GM23338 (cell line): ENCODE data around the gene COPS2. TPM values are rescaled to one million over a fixed set of nuclear protein-coding genes. Genes with fewer than 3 reads are reported as not detected.
A peak's percentile ranks its signal among the peaks of the same experiment; 100 is the strongest.

Experiments used
- ATAC-seq: fragments of 200-7000 bp; cut with Tn5 transposase; 3 replicates; pipeline ENCODE4 v1.9.1; 2020
- DNase-seq: peaks from one replicate; pipeline ENCODE4 v3.0.0-alpha.2; 2015; ENCODE audit warnings: low spot score
- H2AFZ ChIP-seq: fragments of 200-600 bp; sonication (generic); 2 replicates; pipeline ENCODE4 v1.8.0; 2016; ENCODE audit warnings: antibody characterized with exemption, mild to moderate bottlenecking, moderate library complexity
- H3F3A ChIP-seq: fragments of 200-600 bp; sonication (generic); replicated peaks from 2 replicates; pipeline ENCODE4 v1.8.0; 2017; ENCODE audit warnings: antibody characterized with exemption, mixed run types, low read depth
- H3K27ac ChIP-seq: fragments of 200-600 bp; sonication (generic); 2 replicates; pipeline ENCODE4 v1.6.1; 2016; ENCODE audit warnings: low read depth
- H3K27me3 ChIP-seq: fragments of 200-600 bp; sonication (generic); 2 replicates; pipeline ENCODE4 v1.8.0; 2016; ENCODE audit warnings: mild to moderate bottlenecking, mixed run types, moderate library complexity; ENCODE audit not compliant: insufficient read depth
- H3K36me3 ChIP-seq: fragments of 200-600 bp; sonication (generic); 2 replicates; pipeline ENCODE4 v1.8.0; 2016; ENCODE audit warnings: mild to moderate bottlenecking; ENCODE audit not compliant: insufficient read depth
- H3K4me1 ChIP-seq: fragments of 200-600 bp; sonication (generic); 2 replicates; pipeline ENCODE4 v1.8.0; 2016; ENCODE audit warnings: mild to moderate bottlenecking, moderate library complexity; ENCODE audit not compliant: insufficient read depth
- H3K4me2 ChIP-seq: fragments of 200-600 bp; sonication (generic); 2 replicates; pipeline ENCODE4 v1.7.1; 2017; ENCODE audit warnings: mixed run types
- H3K4me3 ChIP-seq: fragments of 200-600 bp; sonication (generic); 2 replicates; pipeline ENCODE4 v1.6.1; 2016; ENCODE audit warnings: mixed run types
- H3K79me2 ChIP-seq: fragments of 200-600 bp; sonication (generic); replicated peaks from 2 replicates; pipeline ENCODE4 v1.8.0; 2017; ENCODE audit warnings: mild to moderate bottlenecking; ENCODE audit not compliant: insufficient read depth
- H3K9me2 ChIP-seq: fragments of 200-600 bp; sonication (generic); 2 replicates; pipeline ENCODE4 v1.8.0; 2017; ENCODE audit not compliant: insufficient read depth
- H4K20me1 ChIP-seq: fragments of 200-600 bp; sonication (generic); replicated peaks from 2 replicates; pipeline ENCODE4 v1.8.0; 2017; ENCODE audit warnings: mild to moderate bottlenecking; ENCODE audit not compliant: insufficient read depth
- H3K27ac Mint-ChIP-seq: 2 replicates; pipeline ENCODE4 v1.8.0; 2020; ENCODE audit warnings: inconsistent platforms, mild to moderate bottlenecking, moderate library complexity, mixed read lengths
- H3K27me3 Mint-ChIP-seq: 3 replicates; pipeline ENCODE4 v1.8.0; 2022; ENCODE audit warnings: low read depth, mild to moderate bottlenecking, moderate library complexity, mixed read lengths, inconsistent platforms; ENCODE audit not compliant: insufficient read depth, poor library complexity
- H3K36me3 Mint-ChIP-seq: 3 replicates; pipeline ENCODE4 v1.8.0; 2021; ENCODE audit warnings: low read depth, mild to moderate bottlenecking, inconsistent platforms, moderate library complexity, mixed read lengths
- H3K4me1 Mint-ChIP-seq: 3 replicates; pipeline ENCODE4 v1.8.0; 2020; ENCODE audit warnings: mild to moderate bottlenecking, inconsistent platforms, mixed read lengths
- H3K4me3 Mint-ChIP-seq: 3 replicates; pipeline ENCODE4 v1.8.0; 2021; ENCODE audit warnings: moderate library complexity, mild to moderate bottlenecking, inconsistent platforms, mixed read lengths
- H3K9me3 Mint-ChIP-seq: 3 replicates; pipeline ENCODE4 v1.8.0; 2020; ENCODE audit warnings: moderate library complexity, mild to moderate bottlenecking, inconsistent platforms, mixed read lengths
- CREB1 ChIP-seq: fragments of 250-450 bp; sonication (Bioruptor Pico); IDR thresholded peaks from 2 replicates; pipeline ENCODE4 v1.5.0; 2020; ENCODE audit warnings: low read depth, mild to moderate bottlenecking, moderate library complexity
- EZH2 ChIP-seq: fragments of 200-600 bp; sonication (generic); IDR thresholded peaks from one replicate; pipeline ENCODE4 v1.8.0; 2017; ENCODE audit warnings: antibody characterized with exemption, mild to moderate bottlenecking, low read depth; ENCODE audit not compliant: unreplicated experiment
- EZH2phosphoT487 ChIP-seq: fragments of 200-600 bp; sonication (generic); IDR thresholded peaks from one replicate; pipeline ENCODE4 v1.8.1; 2018; ENCODE audit warnings: antibody characterized with exemption; ENCODE audit not compliant: unreplicated experiment
- NANOG ChIP-seq: IDR thresholded peaks from 2 replicates; pipeline ENCODE4 v1.6.1; 2016; ENCODE audit warnings: antibody characterized with exemption, borderline replicate concordance
- POLR2AphosphoS5 ChIP-seq: IDR thresholded peaks from 2 replicates; pipeline ENCODE4 v1.6.1; 2016; ENCODE audit warnings: antibody characterized with exemption, low read depth
- STAT1 ChIP-seq: IDR thresholded peaks from one replicate; pipeline ENCODE4 v1.6.1; 2016; ENCODE audit warnings: antibody characterized with exemption; ENCODE audit not compliant: unreplicated experiment
- ZNF114 ChIP-seq: fragments of 250-450 bp; sonication (Bioruptor Pico); IDR thresholded peaks from 2 replicates; pipeline ENCODE4 v1.5.0; 2020; ENCODE audit warnings: mild to moderate bottlenecking, moderate library complexity
- ZNF331 ChIP-seq: fragments of 250-450 bp; sonication (Bioruptor Pico); IDR thresholded peaks from 2 replicates; pipeline ENCODE4 v1.5.0; 2020; ENCODE audit warnings: low read depth, mild to moderate bottlenecking, moderate library complexity
- polyA plus RNA-seq: library from polyadenylated mRNA; unstranded; fragments of >200 nt; fragmentation: Nextera tagmentation; extraction: Ambion mirVana; gene quantifications from 2 replicates; pipeline ENCODE4 v1.2.1, GENCODE V29; 2016
- total RNA-seq: library from RNA; depleted of rRNA; stranded (reverse); fragments of >200 nt; shearing (Covaris generic); gene quantifications from 2 replicates; pipeline ENCODE4 v1.2.3, GENCODE V29; 2014
- TF ChIP-seq, protein P1 (sequence below): IDR thresholded peaks from one replicate; pipeline ENCODE4 v1.6.1; 2018; ENCODE audit warnings: antibody characterized with exemption; ENCODE audit not compliant: unreplicated experiment
- TF ChIP-seq, protein P2 (sequence below): fragments of 250-450 bp; sonication (Bioruptor Pico); IDR thresholded peaks from 2 replicates; pipeline ENCODE4 v1.5.0; 2020; ENCODE audit warnings: mild to moderate bottlenecking, moderate library complexity
- TF ChIP-seq, protein P3 (sequence below), 2 experiments: fragments of 200-600 bp in 1 of 2; sonication (generic) in 1 of 2; conservative IDR thresholded peaks; 2 replicates each; pipeline versions ENCODE4 v1.5.1 to v1.6.1; 2016 to 2017; ENCODE audit warnings: antibody characterized with exemption in 2 of 2, low read depth in 2 of 2, mild to moderate bottlenecking in 2 of 2, moderate library complexity in 1 of 2
- TF ChIP-seq, protein P4 (sequence below): IDR thresholded peaks from 2 replicates; pipeline ENCODE4 v1.6.1; 2016; ENCODE audit warnings: antibody characterized with exemption

COPS2 gene
- total and polyA plus RNA-seq, 2 experiments from 2014 or later: 38.7 to 67.3 TPM

DNA sequence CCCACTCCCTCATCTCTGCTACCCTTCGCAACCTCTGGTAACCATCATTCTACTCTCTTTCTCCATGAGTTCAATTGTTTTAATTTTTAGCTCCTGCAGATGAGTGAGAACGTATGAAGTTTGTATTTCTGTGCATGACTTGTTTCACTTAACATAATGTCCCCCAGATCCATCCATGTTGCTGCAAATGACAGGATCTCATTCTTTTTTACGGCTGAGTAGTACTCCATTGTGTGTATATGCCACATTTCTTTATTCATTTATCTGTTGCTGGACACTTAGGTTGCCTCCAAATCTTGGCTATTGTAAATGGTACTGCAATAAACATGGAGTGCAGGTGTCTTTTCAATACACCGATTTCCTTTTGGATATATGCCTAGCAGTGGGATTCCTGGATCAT lies 26.7 kb upstream of the COPS2 start (continued):
- TF ChIP-seq POLR2AphosphoS5 (no peak), ZNF331 (CRISPR knock-in tag) (no peak), EZH2phosphoT487 (no peak)

DNA sequence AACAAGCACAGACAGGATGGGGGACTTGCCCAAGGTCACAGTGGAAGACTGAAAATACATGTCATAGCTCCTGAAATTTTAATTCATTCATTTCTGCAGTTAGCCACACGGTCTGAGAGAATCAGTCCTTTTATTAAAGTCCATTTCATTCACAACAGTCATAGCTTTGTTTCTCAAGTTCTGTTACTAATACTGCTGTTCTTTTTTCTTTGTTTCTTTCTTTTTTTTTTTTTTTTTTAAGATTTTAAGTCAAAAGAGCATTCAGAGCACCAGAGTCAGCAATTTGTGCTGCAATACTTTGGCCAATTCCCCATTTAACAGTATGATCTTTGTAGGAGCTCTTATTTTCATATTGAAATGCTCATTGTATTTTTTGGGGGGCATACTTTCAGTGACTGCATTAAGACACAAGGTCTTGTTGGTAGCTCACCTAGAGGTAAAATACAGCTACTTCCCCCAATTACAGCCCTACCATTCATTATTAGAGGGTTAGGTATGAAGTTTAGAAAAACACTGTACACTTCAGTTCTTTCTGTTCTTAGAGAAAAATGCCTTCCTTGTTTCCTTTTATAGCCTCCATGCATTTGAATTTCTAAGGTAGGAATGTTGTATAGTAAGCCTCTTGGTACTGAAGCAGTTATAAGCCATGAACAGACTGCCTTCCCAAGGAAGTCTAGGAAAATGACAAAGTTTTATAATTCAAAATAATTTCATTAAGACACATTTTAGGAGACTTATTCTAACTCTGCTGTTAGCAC lies 24.2 kb upstream of the COPS2 start:
- H3K27me3 Mint-ChIP-seq: no peaks in the 10 kb centered on the region
- Histone ChIP-seq H3K4me1 (peaks cover 18% of the 10 kb centered on the region), H3K27me3 (no peaks in the 10 kb centered on the region), H3K36me3 (no peaks in the 10 kb centered on the region), H3K4me3 (no peak overlapping the region), H3K27ac (no peak overlapping the region), H3K4me2 (peak overlapping the region; percentile 33), H3K9me2 (no peaks in the 10 kb centered on the region), H4K20me1 (no peaks in the 10 kb centered on the region), H3K79me2 (peaks cover 5% of the 10 kb centered on the region; the same call in 1 of the 2 replicates), H2AFZ (no peak overlapping the region), H3F3A (no peaks in the 10 kb centered on the region)
- H3K27ac Mint-ChIP-seq: no peak overlapping the region
- peaks cover 14% of the 10 kb centered on the region; the same call in 2 of the 3 replicates for H3K9me3 Mint-ChIP-seq
- DNase-seq: no peak
- peaks cover 20% of the 10 kb centered on the region for H3K36me3 Mint-ChIP-seq
- no peak overlapping the region for H3K4me3 Mint-ChIP-seq
- no peak for ATAC-seq
- TF ChIP-seq EZH2 (no peak), ZNF114 (CRISPR knock-in tag) (no peak), STAT1 (no peak), NANOG (no peak), POLR2AphosphoS5 (no peak), ZNF331 (CRISPR knock-in tag) (no peak), CREB1 (no peak)
- TF ChIP-seq, protein P1, sequence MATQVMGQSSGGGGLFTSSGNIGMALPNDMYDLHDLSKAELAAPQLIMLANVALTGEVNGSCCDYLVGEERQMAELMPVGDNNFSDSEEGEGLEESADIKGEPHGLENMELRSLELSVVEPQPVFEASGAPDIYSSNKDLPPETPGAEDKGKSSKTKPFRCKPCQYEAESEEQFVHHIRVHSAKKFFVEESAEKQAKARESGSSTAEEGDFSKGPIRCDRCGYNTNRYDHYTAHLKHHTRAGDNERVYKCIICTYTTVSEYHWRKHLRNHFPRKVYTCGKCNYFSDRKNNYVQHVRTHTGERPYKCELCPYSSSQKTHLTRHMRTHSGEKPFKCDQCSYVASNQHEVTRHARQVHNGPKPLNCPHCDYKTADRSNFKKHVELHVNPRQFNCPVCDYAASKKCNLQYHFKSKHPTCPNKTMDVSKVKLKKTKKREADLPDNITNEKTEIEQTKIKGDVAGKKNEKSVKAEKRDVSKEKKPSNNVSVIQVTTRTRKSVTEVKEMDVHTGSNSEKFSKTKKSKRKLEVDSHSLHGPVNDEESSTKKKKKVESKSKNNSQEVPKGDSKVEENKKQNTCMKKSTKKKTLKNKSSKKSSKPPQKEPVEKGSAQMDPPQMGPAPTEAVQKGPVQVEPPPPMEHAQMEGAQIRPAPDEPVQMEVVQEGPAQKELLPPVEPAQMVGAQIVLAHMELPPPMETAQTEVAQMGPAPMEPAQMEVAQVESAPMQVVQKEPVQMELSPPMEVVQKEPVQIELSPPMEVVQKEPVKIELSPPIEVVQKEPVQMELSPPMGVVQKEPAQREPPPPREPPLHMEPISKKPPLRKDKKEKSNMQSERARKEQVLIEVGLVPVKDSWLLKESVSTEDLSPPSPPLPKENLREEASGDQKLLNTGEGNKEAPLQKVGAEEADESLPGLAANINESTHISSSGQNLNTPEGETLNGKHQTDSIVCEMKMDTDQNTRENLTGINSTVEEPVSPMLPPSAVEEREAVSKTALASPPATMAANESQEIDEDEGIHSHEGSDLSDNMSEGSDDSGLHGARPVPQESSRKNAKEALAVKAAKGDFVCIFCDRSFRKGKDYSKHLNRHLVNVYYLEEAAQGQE: no peak
- TF ChIP-seq, protein P2, sequence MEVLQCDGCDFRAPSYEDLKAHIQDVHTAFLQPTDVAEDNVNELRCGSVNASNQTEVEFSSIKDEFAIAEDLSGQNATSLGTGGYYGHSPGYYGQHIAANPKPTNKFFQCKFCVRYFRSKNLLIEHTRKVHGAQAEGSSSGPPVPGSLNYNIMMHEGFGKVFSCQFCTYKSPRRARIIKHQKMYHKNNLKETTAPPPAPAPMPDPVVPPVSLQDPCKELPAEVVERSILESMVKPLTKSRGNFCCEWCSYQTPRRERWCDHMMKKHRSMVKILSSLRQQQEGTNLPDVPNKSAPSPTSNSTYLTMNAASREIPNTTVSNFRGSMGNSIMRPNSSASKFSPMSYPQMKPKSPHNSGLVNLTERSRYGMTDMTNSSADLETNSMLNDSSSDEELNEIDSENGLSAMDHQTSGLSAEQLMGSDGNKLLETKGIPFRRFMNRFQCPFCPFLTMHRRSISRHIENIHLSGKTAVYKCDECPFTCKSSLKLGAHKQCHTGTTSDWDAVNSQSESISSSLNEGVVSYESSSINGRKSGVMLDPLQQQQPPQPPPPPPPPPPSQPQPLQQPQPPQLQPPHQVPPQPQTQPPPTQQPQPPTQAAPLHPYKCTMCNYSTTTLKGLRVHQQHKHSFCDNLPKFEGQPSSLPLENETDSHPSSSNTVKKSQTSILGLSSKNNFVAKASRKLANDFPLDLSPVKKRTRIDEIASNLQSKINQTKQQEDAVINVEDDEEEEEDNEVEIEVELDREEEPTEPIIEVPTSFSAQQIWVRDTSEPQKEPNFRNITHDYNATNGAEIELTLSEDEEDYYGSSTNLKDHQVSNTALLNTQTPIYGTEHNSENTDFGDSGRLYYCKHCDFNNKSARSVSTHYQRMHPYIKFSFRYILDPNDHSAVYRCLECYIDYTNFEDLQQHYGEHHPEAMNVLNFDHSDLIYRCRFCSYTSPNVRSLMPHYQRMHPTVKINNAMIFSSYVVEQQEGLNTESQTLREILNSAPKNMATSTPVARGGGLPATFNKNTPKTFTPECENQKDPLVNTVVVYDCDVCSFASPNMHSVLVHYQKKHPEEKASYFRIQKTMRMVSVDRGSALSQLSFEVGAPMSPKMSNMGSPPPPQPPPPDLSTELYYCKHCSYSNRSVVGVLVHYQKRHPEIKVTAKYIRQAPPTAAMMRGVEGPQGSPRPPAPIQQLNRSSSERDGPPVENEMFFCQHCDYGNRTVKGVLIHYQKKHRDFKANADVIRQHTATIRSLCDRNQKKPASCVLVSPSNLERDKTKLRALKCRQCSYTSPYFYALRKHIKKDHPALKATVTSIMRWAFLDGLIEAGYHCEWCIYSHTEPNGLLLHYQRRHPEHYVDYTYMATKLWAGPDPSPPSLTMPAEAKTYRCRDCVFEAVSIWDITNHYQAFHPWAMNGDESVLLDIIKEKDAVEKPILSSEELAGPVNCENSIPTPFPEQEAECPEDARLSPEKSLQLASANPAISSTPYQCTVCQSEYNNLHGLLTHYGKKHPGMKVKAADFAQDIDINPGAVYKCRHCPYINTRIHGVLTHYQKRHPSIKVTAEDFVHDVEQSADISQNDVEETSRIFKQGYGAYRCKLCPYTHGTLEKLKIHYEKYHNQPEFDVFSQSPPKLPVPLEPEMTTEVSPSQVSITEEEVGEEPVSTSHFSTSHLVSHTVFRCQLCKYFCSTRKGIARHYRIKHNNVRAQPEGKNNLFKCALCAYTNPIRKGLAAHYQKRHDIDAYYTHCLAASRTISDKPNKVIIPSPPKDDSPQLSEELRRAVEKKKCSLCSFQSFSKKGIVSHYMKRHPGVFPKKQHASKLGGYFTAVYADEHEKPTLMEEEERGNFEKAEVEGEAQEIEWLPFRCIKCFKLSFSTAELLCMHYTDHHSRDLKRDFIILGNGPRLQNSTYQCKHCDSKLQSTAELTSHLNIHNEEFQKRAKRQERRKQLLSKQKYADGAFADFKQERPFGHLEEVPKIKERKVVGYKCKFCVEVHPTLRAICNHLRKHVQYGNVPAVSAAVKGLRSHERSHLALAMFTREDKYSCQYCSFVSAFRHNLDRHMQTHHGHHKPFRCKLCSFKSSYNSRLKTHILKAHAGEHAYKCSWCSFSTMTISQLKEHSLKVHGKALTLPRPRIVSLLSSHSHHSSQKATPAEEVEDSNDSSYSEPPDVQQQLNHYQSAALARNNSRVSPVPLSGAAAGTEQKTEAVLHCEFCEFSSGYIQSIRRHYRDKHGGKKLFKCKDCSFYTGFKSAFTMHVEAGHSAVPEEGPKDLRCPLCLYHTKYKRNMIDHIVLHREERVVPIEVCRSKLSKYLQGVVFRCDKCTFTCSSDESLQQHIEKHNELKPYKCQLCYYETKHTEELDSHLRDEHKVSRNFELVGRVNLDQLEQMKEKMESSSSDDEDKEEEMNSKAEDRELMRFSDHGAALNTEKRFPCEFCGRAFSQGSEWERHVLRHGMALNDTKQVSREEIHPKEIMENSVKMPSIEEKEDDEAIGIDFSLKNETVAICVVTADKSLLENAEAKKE (CRISPR knock-in tag): no peak
- TF ChIP-seq, protein P3, sequence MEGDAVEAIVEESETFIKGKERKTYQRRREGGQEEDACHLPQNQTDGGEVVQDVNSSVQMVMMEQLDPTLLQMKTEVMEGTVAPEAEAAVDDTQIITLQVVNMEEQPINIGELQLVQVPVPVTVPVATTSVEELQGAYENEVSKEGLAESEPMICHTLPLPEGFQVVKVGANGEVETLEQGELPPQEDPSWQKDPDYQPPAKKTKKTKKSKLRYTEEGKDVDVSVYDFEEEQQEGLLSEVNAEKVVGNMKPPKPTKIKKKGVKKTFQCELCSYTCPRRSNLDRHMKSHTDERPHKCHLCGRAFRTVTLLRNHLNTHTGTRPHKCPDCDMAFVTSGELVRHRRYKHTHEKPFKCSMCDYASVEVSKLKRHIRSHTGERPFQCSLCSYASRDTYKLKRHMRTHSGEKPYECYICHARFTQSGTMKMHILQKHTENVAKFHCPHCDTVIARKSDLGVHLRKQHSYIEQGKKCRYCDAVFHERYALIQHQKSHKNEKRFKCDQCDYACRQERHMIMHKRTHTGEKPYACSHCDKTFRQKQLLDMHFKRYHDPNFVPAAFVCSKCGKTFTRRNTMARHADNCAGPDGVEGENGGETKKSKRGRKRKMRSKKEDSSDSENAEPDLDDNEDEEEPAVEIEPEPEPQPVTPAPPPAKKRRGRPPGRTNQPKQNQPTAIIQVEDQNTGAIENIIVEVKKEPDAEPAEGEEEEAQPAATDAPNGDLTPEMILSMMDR (conservative IDR thresholded peaks at IDR 0.05; ENCODE audit: low read depth in 2 of 2): no peak
- TF ChIP-seq, protein P4, sequence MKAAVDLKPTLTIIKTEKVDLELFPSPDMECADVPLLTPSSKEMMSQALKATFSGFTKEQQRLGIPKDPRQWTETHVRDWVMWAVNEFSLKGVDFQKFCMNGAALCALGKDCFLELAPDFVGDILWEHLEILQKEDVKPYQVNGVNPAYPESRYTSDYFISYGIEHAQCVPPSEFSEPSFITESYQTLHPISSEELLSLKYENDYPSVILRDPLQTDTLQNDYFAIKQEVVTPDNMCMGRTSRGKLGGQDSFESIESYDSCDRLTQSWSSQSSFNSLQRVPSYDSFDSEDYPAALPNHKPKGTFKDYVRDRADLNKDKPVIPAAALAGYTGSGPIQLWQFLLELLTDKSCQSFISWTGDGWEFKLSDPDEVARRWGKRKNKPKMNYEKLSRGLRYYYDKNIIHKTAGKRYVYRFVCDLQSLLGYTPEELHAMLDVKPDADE: no peak
- H3K4me1 Mint-ChIP-seq: peaks cover 14% of the 10 kb centered on the region
